K562 (cell line): Measurements from ENCODE around the gene ATP6V0D1. TPM values are rescaled to one million over a fixed set of nuclear protein-coding genes. Genes with fewer than 3 reads are reported as not detected.
A peak's percentile ranks its signal among the peaks of the same experiment; 100 is the strongest.

Source experiments
- BCL6 ChIP-seq: fragments of 250-450 bp; sonication (Bioruptor Pico); IDR thresholded peaks from 2 replicates; pipeline ENCODE4 v1.4.0; 2020
- BDP1 ChIP-seq: IDR thresholded peaks from 3 replicates; pipeline ENCODE4 v1.6.1; 2011; ENCODE audit not compliant: insufficient read length, insufficient read depth
- CAMTA2 ChIP-seq: fragments of 250-450 bp; sonication (Bioruptor Pico); conservative IDR thresholded peaks from 2 replicates; pipeline ENCODE4 v1.5.1; 2022
- CBX3 ChIP-seq, 2 experiments: IDR thresholded peaks; 1 replicate in 1 of 2; 2 replicates in 1 of 2; pipeline ENCODE4 v1.6.1; 2012; ENCODE audit warnings: inconsistent platforms in 2 of 2, low read length in 2 of 2, borderline replicate concordance in 1 of 2, control low read depth in 1 of 2
- FOXJ3 ChIP-seq: sonication (generic); formaldehyde crosslinking; IDR thresholded peaks from 2 replicates; pipeline ENCODE4 v1.4.0; 2020; ENCODE audit warnings: mild to moderate bottlenecking, missing genetic modification reagents
- FOXK2 ChIP-seq, 2 experiments: fragments of 450-650 bp; IDR thresholded peaks in 1 of 2; conservative IDR thresholded peaks in 1 of 2; 2 replicates each; pipeline ENCODE4 v1.6.1; 2016; ENCODE audit warnings: low read depth in 2 of 2, mild to moderate bottlenecking in 1 of 2
- GATAD2A ChIP-seq: fragments of 450-650 bp; IDR thresholded peaks from 2 replicates; pipeline ENCODE4 v1.6.1; 2017
- MXD1 ChIP-seq: fragments of 250-450 bp; sonication (Bioruptor Pico); IDR thresholded peaks from 2 replicates; pipeline ENCODE4 v1.8.0; 2021; ENCODE audit warnings: borderline replicate concordance, mild to moderate bottlenecking, moderate library complexity; ENCODE audit not compliant: poor library complexity, severe bottlenecking
- PTRF ChIP-seq: fragments of 450-650 bp; IDR thresholded peaks from 2 replicates; pipeline ENCODE4 v1.6.1; 2016; ENCODE audit warnings: mild to moderate bottlenecking, missing genetic modification characterization, missing compliant biosample characterization
- RBBP5 ChIP-seq: fragments of 200-600 bp; sonication (generic); IDR thresholded peaks from 2 replicates; pipeline ENCODE4 v1.6.1; 2012; ENCODE audit warnings: borderline replicate concordance, mild to moderate bottlenecking, low read length, control low read depth, inconsistent platforms; ENCODE audit not compliant: insufficient read depth, poor library complexity, severe bottlenecking
- RFX5 ChIP-seq: IDR thresholded peaks from 2 replicates; pipeline ENCODE4 v1.6.1; 2011; ENCODE audit warnings: low read depth, mild to moderate bottlenecking, improper control_type of control experiment, low read length
- RNF219 ChIP-seq: fragments of 250-450 bp; sonication (Bioruptor Pico); IDR thresholded peaks from 2 replicates; pipeline ENCODE4 v1.5.0; 2022; ENCODE audit warnings: mild to moderate bottlenecking
- TEAD1 ChIP-seq, 2 experiments: fragments of 450-650 bp in 1 of 2; sonication (generic) in 1 of 2; formaldehyde crosslinking; IDR thresholded peaks; 2 replicates each; pipeline versions ENCODE4 v1.4.0 to v1.8.0; 2020 to 2022; ENCODE audit warnings: mild to moderate bottlenecking in 2 of 2, missing genetic modification reagents in 1 of 2
- TRIM25 ChIP-seq: fragments of 450-650 bp; IDR thresholded peaks from 2 replicates; pipeline ENCODE4 v1.7.0; 2016; ENCODE audit warnings: borderline replicate concordance
- ZNF263 ChIP-seq: sonication (generic); formaldehyde crosslinking; IDR thresholded peaks from 2 replicates; pipeline ENCODE4 v1.8.0; 2022; ENCODE audit warnings: mild to moderate bottlenecking, missing genetic modification reagents, borderline replicate concordance
- ZNF398 ChIP-seq: fragments of 250-450 bp; sonication (Bioruptor Pico); IDR thresholded peaks from 2 replicates; pipeline ENCODE4 v1.8.0; 2021; ENCODE audit warnings: moderate library complexity, mild to moderate bottlenecking, inconsistent platforms
- polyA plus RNA-seq, 8 experiments: library from polyadenylated mRNA; depleted of rRNA in 4 of 8; stranded (reverse) in 5 of 8; unstranded in 3 of 8; fragments of >200 nt; fragmentation: Nextera tagmentation in 2 of 8; fragmentation: Illumina TruSeq in 1 of 8; extraction: Ambion mirVana in 2 of 8; extraction: Trizol in 1 of 8; gene quantifications; 2 replicates each; pipeline versions ENCODE4 v1.2.1 to v1.2.3, GENCODE V29; 2011 to 2014; ENCODE audit warnings: inconsistent platforms in 1 of 8, missing spikeins in 1 of 8
- total RNA-seq, 7 experiments: library from RNA; depleted of rRNA in 6 of 7; stranded (reverse); fragments of >200 nt in 6 of 7; fragmentation: Illumina TruSeq in 2 of 7; extraction: Trizol in 2 of 7; gene quantifications; 2 replicates each; pipeline versions ENCODE4 v1.2.1 to v1.2.3, GENCODE V29; 2011 to 2021; ENCODE audit warnings: low replicate concordance in 1 of 7

The ATP6V0D1 gene
- total and polyA plus RNA-seq, 9 of the 15 experiments (the other 6 are each of a cell fraction or from before 2014, with no cell fraction given): 23.2 to 69.7 (median 45.6) TPM

GRCh38 chr16:67521095-67521804 is 40.3 kb upstream of the ATP6V0D1 start (continued):
- TF ChIP-seq TRIM25: no peak
- TF ChIP-seq GATAD2A: no peak
- no peak for TF ChIP-seq RFX5
- no peak for TF ChIP-seq CAMTA2 (CRISPR knock-in tag)
- TF ChIP-seq FOXK2 (conservative IDR thresholded peaks at IDR 0.05 in 1 of 2, IDR thresholded peaks at IDR 0.05 in 1 of 2; ENCODE audit: low read depth in 2 of 2): no peak
- TF ChIP-seq RNF219: no peak
- no peak for TF ChIP-seq BDP1
- TF ChIP-seq CBX3 (IDR thresholded peaks at IDR 0.05; ENCODE audit: borderline replicate concordance in 1 of 2, low read length in 2 of 2): peak in 1 of 2 experiments; percentile 41; a peak in 1 of 3 replicates
- peak; percentile 32 to 79; a peak in 1 of 4 replicates for TF ChIP-seq TEAD1 (CRISPR knock-in tag; IDR thresholded peaks at IDR 0.05)
- TF ChIP-seq ZNF263 (CRISPR knock-in tag): peak; percentile 61; the same call in 1 of the 2 replicates
- TF ChIP-seq BCL6: no peak
- no peak for TF ChIP-seq FOXJ3
- no peak for TF ChIP-seq ZNF398 (CRISPR knock-in tag)
- TF ChIP-seq MXD1 (CRISPR knock-in tag): no peak
- TF ChIP-seq PTRF (tag): no peak
- TF ChIP-seq RBBP5: no peak
